Natural killer cell treated with Interleukin-12 subunit alpha and Interleukin-12 subunit beta and Interleukin-15 and Interleukin-18, amount 100 ng/mL, for 72 hours (primary cell): ENCODE results near the gene CPSF2. TPM values are rescaled to one million over a fixed set of nuclear protein-coding genes. Genes with fewer than 3 reads are reported as not detected.

ENCODE experiments used
- ATAC-seq, 2 donors: fragments of 150-1000 bp; cut with Tn5 transposase in 1 of 2; sonication (Bioruptor Pico), chemical (Tn5 transposase) in 1 of 2; 2 replicates each; pipeline ENCODE4 v1.10.0; 2021
- DNase-seq: peaks from one replicate; pipeline ENCODE4 v3.0.0; 2022; ENCODE audit warnings: low spot score
- H3K27ac Mint-ChIP-seq, 2 donors: 1 replicate in 1 of 2; 2 replicates in 1 of 2; pipeline ENCODE4 v1.8.0; 2022; ENCODE audit warnings: mixed read lengths in 2 of 2, mild to moderate bottlenecking in 1 of 2, moderate library complexity in 1 of 2
- H3K27me3 Mint-ChIP-seq, 2 donors: 1 replicate in 1 of 2; 2 replicates in 1 of 2; pipeline ENCODE4 v1.8.0; 2022; ENCODE audit warnings: mixed read lengths in 2 of 2
- H3K36me3 Mint-ChIP-seq: one replicate; pipeline ENCODE4 v1.8.0; 2022; ENCODE audit warnings: mixed read lengths
- H3K4me1 Mint-ChIP-seq, 2 donors: 1 replicate in 1 of 2; 2 replicates in 1 of 2; pipeline ENCODE4 v1.8.0; 2022; ENCODE audit warnings: low read depth in 2 of 2, mixed read lengths in 2 of 2, mild to moderate bottlenecking in 1 of 2
- H3K4me3 Mint-ChIP-seq: one replicate; pipeline ENCODE4 v1.8.0; 2022; ENCODE audit warnings: mixed read lengths
- H3K9me3 Mint-ChIP-seq: 2 replicates; pipeline ENCODE4 v1.8.0; 2022; ENCODE audit warnings: mixed read lengths
- total RNA-seq, 2 donors: library from RNA; stranded (reverse); gene quantifications; one replicate each; pipeline ENCODE4 v1.2.3, GENCODE V29; 2022

Gene CPSF2
- total RNA-seq, result 10 to 100 TPM; 65.0 to 71.9 TPM

DNA sequence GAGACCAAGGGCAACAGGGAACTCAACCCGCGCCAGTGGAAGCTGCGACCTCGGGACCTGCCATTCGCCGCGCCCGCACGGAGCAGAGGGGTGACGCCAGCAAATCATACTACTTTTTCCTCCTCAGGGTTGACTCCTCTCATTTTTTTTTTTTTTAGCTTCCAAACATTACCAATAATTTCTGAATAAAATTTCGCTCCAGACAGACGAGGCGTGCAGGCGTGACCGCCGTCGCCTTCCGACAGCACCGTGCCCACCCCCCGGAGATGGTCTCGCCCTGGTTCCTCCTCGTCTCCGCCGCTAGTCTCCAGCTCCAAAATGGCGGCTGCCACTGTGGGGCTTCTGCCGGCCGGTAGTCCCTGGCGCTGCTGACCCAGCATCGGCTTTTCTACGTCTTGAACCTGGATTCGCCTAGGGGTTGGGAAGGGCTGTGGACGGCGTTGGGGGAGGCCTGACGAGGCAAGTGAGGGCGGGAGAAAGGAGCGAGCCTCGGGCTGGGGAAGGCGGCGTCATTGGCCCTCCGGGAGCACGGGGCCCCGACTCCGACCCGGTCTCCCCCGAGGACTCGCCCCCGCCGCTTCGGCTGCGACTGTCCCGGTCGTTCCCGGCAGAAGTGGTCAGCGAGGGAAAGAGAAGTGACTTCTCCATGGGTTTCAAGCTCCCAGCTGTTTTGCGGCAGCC, at the start of gene CPSF2, which contains the start of gene NDUFB1:
CPSF2 (plus strand) TSS at position 300 of the 681 bp plus-strand sequence. CDS start 9,016 bp downstream, outside the sequence.
NDUFB1 (minus strand) TSS at position 37 of the 681 bp plus-strand sequence. CDS start 4,069 bp downstream, outside the sequence.
- Mint-ChIP-seq H3K9me3 (no peaks in the 10 kb centered on the region), H3K36me3 (peaks cover 12% of the 10 kb centered on the region)

DNA sequence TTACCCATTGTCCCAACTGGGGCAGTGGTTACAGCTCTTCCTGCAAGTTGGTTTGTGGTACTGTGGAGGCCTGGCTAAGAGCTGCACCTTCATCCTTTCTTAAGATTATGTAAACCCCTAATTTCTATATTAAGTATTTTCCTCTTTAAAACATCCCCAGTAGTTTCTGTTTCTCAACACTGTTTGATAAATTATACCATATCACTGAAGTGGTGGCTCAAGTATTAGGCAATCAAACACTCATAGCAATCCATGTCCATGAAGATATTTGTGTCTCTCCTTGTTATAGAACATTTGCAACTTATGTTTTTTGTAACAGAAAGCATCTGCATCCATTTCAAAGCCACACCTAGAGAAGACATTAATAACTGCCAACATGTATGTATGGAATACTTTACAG, 47.2 kb upstream of the CPSF2 start:
- DNase-seq (no peak), ATAC-seq (no peak)
- no peaks in the 10 kb centered on the region for H3K4me1 Mint-ChIP-seq
- no peaks in the 10 kb centered on the region for H3K36me3 Mint-ChIP-seq
- H3K27ac Mint-ChIP-seq, result no peak overlapping the region
- no peak overlapping the region for H3K4me3 Mint-ChIP-seq
- H3K27me3 Mint-ChIP-seq, result no peaks in the 10 kb centered on the region
- H3K9me3 Mint-ChIP-seq, result no peaks in the 10 kb centered on the region

More for the DNA sequence above, at the start of gene CPSF2, which contains the start of gene NDUFB1:
- DNase-seq (peak; percentile 88), ATAC-seq (peak; percentile 93 to 94)
- Mint-ChIP-seq H3K4me1 (peaks cover 24 to 28% of the 10 kb centered on the region in 2 donors), H3K4me3 (peak within 1 kb of the TSS; percentile 100), H3K27ac (peak within 1 kb of the TSS; percentile 98 to 99), H3K27me3 (no peaks in the 10 kb centered on the region)

DNA sequence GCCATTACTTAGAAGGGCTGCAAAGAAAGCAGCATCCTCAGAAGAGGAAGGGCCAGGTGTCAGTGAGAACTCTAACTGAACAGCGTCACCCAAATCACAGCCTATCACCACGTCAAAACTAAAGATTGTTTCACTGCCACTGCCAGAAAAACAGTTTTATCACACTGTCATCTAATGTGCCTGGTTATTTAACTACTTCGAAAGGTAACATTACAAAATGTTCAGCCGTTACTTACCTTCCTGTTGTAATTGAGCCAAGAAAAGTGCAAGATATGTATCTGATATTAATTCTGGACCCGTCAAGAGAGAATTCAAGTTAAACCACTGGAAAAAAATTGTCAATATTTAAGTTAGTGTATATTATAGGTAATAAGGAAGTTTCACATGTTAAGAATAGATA, 33.3 kb upstream of the CPSF2 start:
- no peak for DNase-seq
- Mint-ChIP-seq H3K4me1 (no peaks in the 10 kb centered on the region), H3K36me3 (peaks cover 7% of the 10 kb centered on the region), H3K27me3 (no peaks in the 10 kb centered on the region), H3K27ac (no peak overlapping the region), H3K4me3 (no peak overlapping the region), H3K9me3 (no peaks in the 10 kb centered on the region)
- ATAC-seq, result no peak

DNA sequence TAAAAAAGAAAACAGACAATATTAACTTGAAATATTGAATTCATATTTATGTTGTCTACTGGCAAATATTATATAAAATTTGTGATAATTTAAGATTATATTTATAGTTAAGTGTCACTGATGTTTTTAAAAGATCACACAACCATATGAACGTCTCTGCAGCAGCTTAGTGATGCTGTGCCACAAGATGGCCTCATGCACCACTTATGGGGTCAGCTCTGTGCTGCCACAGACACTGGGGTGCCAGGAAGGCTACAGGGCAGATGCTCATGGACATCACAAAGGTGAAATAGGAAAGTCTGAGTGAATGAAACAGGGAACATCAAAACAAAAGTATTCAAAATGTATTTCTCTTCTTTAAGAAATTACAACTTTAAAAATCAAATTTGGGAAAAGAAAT, 28.4 kb upstream of the CPSF2 start:
- ATAC-seq, result no peak
- Mint-ChIP-seq H3K27ac (no peak overlapping the region), H3K4me3 (no peak overlapping the region), H3K36me3 (peaks cover 5% of the 10 kb centered on the region), H3K4me1 (no peaks in the 10 kb centered on the region), H3K27me3 (no peaks in the 10 kb centered on the region), H3K9me3 (no peaks in the 10 kb centered on the region)
- no peak for DNase-seq

DNA sequence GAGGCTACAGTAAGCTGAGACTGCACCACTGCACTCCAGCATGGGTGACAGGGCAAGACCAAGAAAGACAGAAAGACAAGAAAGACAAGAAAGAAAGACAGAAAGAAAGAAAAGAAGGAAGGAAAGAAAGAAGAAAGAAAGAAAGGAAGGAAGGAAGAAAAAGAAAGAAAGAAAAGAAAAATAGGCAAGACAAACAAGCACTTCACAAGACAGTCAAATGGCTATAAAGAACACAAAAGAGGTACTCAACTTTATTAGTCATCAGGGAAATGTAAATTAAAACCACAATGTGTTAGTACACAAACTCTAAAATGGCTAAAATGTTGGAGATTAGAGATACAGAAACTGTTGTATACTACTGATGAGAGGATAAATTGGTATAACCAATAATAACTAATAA, 22.0 kb upstream of the CPSF2 start:
- no peak for DNase-seq

DNA sequence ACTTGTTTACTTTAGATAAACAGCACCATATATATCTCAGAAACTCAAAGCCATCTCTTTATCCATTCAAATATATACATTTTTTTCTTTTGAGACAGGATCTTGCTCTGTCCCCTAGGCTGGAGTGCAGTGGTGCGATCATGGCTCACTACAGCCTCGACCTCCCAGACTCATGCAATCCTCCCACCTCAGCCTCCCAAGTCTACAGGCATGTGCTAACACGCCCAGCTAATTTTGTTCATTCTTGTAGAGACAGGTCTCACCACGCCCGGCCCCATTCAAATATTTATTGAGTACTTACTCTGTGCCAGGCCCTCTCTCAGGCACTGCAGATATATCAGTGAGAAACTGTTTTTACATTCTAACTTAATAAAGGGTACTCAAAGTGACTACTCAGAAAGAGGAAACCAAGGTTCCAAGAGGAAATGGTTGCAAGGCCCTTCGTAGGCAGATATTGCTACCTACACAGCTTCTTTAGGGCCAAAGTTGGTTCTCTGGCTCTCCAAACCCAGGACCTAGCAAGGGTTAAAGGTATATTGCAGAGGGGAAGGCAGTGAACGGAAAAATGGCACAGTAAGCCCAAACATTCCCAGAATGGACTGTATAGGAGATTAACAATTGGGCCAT, 18.3 kb upstream of the CPSF2 start:
- ATAC-seq, result no peak
- H3K27ac Mint-ChIP-seq, result no peak overlapping the region
- H3K4me3 Mint-ChIP-seq, result no peak overlapping the region
- H3K27me3 Mint-ChIP-seq, result peaks cover 0 to 3% of the 10 kb centered on the region in 2 donors
- H3K36me3 Mint-ChIP-seq, result no peaks in the 10 kb centered on the region
- H3K9me3 Mint-ChIP-seq, result no peaks in the 10 kb centered on the region
- DNase-seq, result no peak
- peaks cover 17 to 21% of the 10 kb centered on the region in 2 donors for H3K4me1 Mint-ChIP-seq

More for the DNA sequence above, 22.0 kb upstream of the CPSF2 start:
- Mint-ChIP-seq H3K27ac (no peak overlapping the region), H3K4me3 (no peak overlapping the region), H3K36me3 (peaks cover under 1% of the 10 kb centered on the region), H3K27me3 (no peaks in the 10 kb centered on the region), H3K9me3 (no peaks in the 10 kb centered on the region), H3K4me1 (peaks cover 6 to 9% of the 10 kb centered on the region in 2 donors)
- no peak for ATAC-seq

DNA sequence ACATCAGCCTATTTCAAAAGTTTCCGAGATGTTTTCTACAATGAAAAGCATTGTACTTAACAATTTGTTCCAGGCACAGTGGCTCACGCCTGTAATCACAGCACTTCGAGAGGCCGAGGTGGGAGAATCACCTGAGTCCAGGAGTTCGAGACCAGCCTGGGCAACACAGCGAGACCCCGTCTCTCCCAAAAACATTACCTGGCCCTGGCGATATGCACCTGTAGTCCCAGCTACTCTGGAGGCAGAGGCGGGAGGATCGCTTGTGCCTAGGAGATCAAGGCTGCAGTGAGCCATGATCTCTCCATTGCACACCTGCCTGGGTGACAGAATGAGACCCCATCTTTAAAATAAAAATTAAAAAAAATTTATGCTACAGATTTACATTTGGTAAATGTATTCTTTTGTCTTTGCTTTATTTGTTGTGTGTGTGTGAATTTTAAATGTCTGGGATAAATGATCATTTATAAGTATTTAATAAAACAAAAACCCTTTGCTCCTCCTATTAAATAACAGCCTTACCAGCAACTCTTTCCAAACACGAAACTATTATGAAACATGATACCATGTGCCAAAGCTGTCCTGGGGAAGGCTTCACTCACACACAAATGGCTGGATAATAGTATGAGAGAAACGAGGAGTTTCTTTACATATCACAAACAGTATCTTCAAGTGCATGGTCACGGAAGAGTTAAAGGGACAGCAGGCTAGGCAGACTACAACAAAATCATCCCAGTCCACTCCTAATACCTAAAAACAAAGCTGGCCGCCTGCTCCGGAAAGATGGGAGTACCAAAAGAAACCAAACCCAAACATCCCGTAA, 16.5 kb upstream of the CPSF2 start:
- peaks cover 11 to 17% of the 10 kb centered on the region in 2 donors for H3K4me1 Mint-ChIP-seq
- DNase-seq (no peak), ATAC-seq (no peak)
- H3K4me3 Mint-ChIP-seq, result peak overlapping the region; percentile 96
- no peaks in the 10 kb centered on the region for H3K9me3 Mint-ChIP-seq
- H3K27ac Mint-ChIP-seq, result peak overlapping the region; percentile 78 to 84
- peaks cover 0 to 3% of the 10 kb centered on the region in 2 donors for H3K27me3 Mint-ChIP-seq
- no peaks in the 10 kb centered on the region for H3K36me3 Mint-ChIP-seq

DNA sequence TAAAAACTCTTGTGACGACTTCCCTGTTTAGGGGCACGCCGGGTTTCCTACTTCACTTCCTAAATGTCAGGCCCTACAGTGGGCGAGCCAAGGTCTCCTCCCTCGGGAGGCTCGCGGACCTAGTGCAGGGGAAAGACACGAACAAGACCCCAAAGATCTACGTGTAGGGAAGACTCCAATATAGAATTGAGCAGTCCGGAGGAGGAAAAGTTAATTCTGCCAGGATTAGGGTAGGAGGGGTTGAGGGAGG, 16.0 kb upstream of the CPSF2 start:
- peaks cover 11 to 17% of the 10 kb centered on the region in 2 donors for H3K4me1 Mint-ChIP-seq
- H3K9me3 Mint-ChIP-seq, result no peaks in the 10 kb centered on the region
- peak overlapping the region; percentile 96 for H3K4me3 Mint-ChIP-seq
- H3K27ac Mint-ChIP-seq, result peak overlapping the region; percentile 78 to 84
- no peaks in the 10 kb centered on the region for H3K36me3 Mint-ChIP-seq
- peak in 1 of 2 donors; percentile 1 for ATAC-seq
- peaks cover 0 to 3% of the 10 kb centered on the region in 2 donors for H3K27me3 Mint-ChIP-seq
- no peak for DNase-seq

DNA sequence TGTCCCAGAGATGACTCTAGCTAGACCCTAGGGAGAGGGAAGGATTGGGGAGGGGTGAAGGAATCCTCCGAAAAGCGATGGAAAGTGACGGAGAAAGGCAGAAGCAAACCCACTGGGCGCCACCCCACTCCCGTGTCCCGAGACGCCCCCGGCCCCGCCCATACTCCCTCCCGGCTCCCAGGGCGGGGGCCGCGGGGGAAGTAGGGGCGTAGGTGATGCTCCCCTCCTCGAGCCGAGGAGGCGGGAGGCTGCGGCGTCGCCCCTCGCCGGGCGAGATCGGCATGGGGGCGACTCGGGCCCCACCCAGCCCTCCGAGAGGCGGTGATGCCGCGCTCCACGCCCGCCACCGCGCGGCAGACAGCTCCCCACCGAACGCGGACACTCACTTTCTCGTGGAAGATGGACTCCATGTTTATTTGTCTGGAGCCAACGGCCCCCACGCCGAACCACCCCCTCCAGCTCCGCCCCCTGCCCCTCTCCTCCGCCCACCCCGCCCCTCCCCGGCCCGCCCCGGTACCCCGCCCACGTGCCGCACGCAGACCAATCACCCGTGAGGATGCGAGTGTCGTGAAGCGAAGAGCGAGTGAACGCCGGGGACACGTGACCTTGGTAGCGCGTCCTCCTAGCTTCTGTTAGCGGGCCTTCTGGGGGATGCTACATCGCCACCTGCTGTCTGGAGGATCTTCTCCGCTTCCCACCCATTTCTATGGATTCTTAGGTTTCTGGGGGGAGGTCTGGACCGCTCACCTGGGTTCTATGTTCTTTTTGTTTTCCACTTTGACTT, 15.4 kb upstream of the CPSF2 start, which contains the start of gene ATXN3:
ATXN3 (minus strand) TSS at position 440 of the 784 bp plus-strand sequence; CDS start at position 410, 30 bp downstream.
- H3K9me3 Mint-ChIP-seq, result no peaks in the 10 kb centered on the region
- peaks cover 11 to 17% of the 10 kb centered on the region in 2 donors for H3K4me1 Mint-ChIP-seq
- H3K27me3 Mint-ChIP-seq, result peaks cover 0 to 3% of the 10 kb centered on the region in 2 donors
- H3K27ac Mint-ChIP-seq, result peak within 1 kb of the TSS; percentile 78 to 84
- no peaks in the 10 kb centered on the region for H3K36me3 Mint-ChIP-seq
- H3K4me3 Mint-ChIP-seq, result peak within 1 kb of the TSS; percentile 96
- DNase-seq, result peak; percentile 97
- ATAC-seq, result peak; percentile 98

DNA sequence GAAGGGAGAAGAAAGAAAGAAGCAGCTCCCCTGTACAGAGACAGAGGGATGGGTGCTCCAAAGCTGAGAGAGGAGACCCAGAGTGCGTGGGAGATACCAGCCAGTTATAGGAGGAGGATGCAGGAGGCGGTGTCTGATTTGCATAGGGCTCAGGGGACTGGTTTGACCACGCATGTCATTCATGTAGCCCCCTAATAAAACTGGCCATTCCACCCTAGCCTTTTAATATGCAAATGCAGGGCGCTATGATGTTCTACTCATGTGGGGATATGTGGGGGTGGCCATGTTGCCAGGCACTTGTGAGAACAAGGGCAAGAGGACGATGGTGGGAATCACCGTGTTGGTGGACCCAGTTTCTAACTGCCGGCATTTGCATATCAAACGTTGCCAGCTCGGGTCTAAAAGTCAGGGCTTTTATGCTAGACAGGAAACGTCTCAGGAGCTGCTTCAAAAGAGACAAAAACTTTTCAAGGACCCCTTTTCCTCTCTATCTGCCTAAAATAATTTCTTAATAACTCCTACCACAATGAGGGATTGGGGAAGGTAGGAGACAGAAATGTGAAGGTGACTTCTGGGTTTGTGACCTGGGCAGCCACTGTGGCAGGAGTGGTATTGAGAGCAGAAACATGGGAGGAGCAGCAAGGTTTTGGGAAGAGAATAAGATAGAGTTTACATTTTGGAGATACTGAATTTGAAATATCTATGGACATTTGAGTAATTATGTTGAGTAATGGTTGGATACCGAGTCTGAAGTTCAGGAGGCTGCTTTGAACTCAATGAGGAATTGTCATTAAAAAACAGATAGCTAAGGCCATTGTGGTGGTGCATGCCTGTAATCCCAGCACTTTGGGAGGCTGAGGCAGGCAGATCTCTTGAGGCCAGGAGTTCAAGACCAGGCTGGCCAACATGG, 13.2 kb upstream of the CPSF2 start:
- Mint-ChIP-seq H3K27me3 (peaks cover 0 to 3% of the 10 kb centered on the region in 2 donors), H3K4me3 (no peak overlapping the region)

DNA sequence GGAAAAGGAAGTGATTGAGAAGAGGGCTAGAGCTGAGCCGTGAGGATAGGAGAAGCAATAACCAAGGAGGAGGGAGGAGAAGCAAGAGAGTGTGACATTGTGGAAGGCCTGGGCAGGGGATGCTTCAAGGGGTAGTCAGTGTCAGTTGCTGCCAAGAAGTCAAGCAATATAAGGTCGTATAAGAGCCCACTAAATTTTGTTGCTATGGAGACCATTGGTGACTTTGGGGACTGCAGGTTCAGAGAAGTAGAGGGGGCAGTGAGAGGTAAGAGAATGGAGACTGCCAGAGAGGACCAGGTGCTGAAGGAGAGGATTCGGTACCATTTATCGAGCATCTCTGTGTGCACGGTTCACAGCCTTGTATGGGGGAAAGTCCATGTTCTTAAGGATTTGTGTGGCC, 12.3 kb upstream of the CPSF2 start:
- Mint-ChIP-seq H3K36me3 (no peaks in the 10 kb centered on the region), H3K4me3 (no peak overlapping the region), H3K27ac (no peak overlapping the region), H3K4me1 (peaks cover 11 to 12% of the 10 kb centered on the region in 2 donors), H3K27me3 (peaks cover 0 to 3% of the 10 kb centered on the region in 2 donors), H3K9me3 (no peaks in the 10 kb centered on the region)
- ATAC-seq (no peak), DNase-seq (no peak)

More for the DNA sequence above, 13.2 kb upstream of the CPSF2 start:
- Mint-ChIP-seq H3K4me1 (peaks cover 11 to 12% of the 10 kb centered on the region in 2 donors), H3K9me3 (no peaks in the 10 kb centered on the region), H3K36me3 (no peaks in the 10 kb centered on the region), H3K27ac (no peak overlapping the region)
- ATAC-seq (no peak), DNase-seq (no peak)

DNA sequence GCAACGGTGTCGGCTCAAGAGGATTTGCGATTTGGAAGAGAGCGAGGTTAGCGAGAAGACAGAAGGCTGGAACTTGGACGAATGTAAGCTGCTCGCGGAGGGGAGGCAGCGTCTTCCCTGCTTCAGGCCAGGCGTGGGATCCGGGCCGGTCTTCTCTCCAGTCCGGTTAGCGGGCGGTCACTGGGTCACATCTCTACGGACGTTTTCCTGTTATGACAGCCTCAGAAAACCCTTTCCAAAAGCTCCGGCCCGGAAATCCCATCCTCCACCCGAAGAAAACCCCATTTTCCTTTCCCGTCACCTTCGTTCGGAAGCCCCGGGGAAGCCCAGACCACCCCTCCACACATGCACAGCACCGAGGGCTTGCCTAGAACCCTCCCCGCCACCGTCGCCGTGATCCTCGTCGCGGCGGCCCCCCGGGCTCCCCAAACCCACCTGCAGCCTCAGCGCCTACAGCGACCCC, 531 bp upstream of the CPSF2 start:
- peak overlapping the region; percentile 100 for H3K4me3 Mint-ChIP-seq
- no peak for DNase-seq
- peak overlapping the region; percentile 98 to 99 for H3K27ac Mint-ChIP-seq
- no peaks in the 10 kb centered on the region for H3K9me3 Mint-ChIP-seq
- no peaks in the 10 kb centered on the region for H3K27me3 Mint-ChIP-seq
- H3K4me1 Mint-ChIP-seq, result peaks cover 24 to 26% of the 10 kb centered on the region in 2 donors
- peak; percentile 49 to 60 for ATAC-seq
- peaks cover 11% of the 10 kb centered on the region for H3K36me3 Mint-ChIP-seq
